HS-27A (cell line): ENCODE measurements around the gene PEPD.
A peak's percentile ranks its signal among the peaks of the same experiment; 100 is the strongest.

Experiments used
- DNase-seq: peaks from one replicate; pipeline ENCODE4 v3.0.0-alpha.2; 2012; ENCODE audit warnings: low read depth, missing footprints

The PEPD gene

GRCh38 chr19:33472691-33473652, 48.6 kb downstream of the PEPD start:
- DNase-seq: peak; percentile 24

- no peak for DNase-seq
These were observed 49.4 kb downstream of the PEPD start for GRCh38 chr19:33472226-33472625.

DNA sequence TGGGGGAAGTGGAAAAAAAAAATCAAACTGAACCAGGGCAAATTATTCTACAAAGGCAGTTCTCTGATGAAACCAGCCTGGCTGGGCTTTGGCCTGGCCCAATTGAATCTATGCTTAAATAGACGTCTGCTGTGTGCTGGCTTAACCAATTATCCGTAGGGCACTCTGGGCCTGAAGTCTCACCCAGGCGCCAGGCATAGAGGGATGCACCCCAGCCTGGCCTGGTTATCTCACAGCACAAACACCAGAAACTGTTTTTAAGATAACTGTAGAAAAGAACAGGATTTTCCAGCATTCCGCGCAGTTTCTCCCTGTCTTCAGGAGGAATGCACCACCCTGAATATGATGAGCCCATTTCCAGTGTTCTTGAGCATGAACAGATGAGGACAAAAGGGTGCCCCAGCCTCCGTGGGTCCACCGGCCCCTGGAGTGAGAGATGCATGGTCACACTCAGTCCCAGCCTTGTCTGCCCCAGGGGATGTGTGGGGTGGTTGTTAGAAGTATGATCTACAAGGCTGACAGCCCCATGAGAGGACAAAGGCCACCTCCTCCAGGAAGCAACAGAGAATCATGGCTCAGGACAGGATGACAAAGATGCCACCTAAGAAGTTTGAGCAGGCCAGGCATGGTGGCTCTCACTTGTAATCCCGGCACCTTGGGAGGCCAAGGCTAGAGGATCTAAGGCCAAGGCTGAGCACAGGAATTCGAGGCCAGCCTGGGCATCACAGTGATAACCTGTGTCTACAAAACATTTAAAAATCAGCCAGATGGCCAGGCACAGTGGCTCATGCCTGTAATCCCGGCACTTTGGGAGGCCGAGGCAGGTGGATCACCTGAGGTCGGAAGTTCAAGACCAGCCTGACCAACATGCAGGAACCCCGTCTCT, 50.2 kb downstream of the PEPD start:
- no peak for DNase-seq

- DNase-seq: no peak
These were observed 50.9 kb downstream of the PEPD start for GRCh38 chr19:33470686-33471085.

- DNase-seq: no peak
These were observed 51.6 kb downstream of the PEPD start for GRCh38 chr19:33470040-33470330.

DNA sequence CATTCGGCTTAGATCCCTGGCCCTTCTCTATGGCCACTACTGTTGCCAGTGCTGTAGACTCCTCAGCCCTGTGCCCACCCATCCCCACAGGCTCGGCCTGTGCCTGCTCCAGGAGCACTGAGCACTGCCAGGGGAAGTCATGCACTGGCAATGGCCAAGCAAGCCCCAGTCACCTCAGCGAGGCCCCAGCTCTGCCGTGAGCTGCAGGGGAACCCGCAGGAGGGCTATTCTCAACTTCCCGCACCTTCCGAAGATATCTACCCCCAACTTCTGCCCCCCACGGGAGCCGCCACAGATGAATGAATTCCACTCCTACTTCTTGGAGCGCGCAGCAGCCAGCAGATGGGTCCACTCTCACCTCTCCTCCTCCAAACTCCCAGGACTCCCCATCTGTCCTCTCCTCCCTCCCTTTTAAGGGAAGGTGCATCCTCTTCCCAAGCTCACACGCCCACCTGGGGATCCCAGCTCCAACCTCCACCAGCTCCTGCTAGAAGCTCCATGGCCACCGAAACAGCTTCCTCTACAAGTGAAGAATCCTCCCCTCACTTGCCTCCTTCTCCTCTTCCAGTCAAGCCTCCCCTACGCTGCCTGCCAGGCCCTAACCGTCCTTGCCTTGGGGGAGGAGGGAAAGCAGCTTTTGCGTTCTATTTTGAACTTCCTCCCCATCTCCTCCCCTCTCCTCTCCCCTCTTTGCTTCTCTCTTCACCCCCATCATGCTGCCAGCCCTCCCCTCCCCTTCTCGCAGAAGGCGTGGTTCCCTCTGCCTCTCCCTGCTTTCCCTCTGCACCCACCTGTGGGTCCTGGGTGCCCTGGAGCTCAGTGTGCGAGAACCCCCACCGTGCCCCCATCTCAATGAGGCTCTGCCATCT, 52.2 kb downstream of the PEPD start:
- no peak for DNase-seq

- no peak for DNase-seq
These were observed 53.0 kb downstream of the PEPD start for GRCh38 chr19:33468361-33469170.

DNA sequence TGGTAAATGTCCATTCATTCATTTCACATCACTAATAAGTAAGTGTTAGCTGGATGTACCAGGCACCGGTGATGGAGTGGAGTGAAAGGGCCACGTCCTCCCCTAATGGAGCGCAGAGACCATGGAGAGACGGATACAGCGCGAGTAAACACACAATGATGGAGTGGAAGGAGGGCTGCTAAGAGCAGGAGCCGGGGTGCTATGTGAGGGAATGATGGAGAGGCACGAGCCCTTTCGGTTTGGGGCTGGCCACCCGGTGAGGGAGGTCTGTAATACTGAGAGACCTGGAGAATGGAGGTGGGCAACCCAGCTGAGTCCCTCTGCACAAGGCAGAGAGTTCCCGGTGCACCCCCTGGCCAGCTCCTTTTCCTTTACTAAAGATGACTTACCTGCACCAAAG, 53.7 kb downstream of the PEPD start:
- DNase-seq: no peak

GRCh38 chr19:33465834-33466233, 55.8 kb downstream of the PEPD start:
- no peak for DNase-seq

GRCh38 chr19:33465371-33465770, 56.2 kb downstream of the PEPD start:
- no peak for DNase-seq

DNA sequence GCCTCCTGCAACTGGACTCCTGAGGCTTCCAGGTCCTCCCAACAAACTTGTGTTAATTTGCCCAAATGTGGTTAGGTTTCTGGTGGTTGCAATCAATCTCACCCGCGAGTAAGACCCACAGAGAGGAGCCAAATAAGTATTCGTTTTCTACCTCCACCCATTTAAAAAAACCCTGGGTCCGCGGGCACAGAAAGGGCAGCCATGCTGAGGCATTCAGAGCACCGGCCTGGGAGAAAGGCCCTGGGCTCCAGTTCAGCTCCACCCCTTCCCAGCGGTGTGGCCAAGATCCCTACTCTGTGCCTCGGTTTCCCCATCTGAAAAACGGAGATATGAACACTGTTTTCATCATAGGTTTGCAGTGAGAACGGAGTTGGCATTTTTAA, 56.9 kb downstream of the PEPD start:
- DNase-seq: no peak

GRCh38 chr19:33464010-33464732, 57.4 kb downstream of the PEPD start:
- DNase-seq: no peak

GRCh38 chr19:33463199-33463598, 58.4 kb downstream of the PEPD start:
- no peak for DNase-seq

GRCh38 chr19:33462112-33462791, 59.3 kb downstream of the PEPD start:
- DNase-seq: no peak

GRCh38 chr19:33461256-33462111, 60.1 kb downstream of the PEPD start:
- no peak for DNase-seq

DNA sequence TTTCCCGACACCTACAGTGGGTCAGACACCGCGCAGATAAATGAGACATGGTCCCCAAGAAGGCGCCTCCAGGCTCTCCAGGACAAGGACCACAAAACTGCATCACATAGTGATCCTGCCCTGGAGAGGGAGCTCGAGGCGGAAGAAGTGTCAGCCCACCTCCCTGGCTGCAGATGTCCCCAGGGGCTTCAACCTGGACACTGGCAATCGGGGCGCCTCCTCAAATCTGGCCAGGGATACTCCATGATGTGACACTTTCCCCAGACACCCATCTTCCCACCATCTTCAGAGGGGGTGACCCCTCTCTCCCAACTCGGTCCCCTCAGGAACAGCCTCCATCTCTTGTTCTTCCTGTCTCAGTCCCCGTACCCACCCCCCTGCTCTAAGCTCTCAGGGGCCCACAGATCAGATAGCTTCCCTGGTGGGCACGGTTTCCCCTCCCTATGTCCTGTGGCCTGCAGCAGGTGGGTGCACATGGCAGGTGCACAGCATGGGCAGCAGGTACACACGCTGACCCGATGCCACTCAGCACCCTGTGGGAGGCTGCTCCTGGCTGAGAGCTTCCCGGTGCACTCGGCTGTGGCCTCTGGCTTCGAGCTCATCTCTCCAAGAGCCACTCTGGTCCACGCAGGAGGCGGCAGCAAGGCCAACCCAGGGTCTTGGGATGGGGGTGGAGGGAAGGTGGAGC, 61.2 kb downstream of the PEPD start:
- DNase-seq: no peak

- no peak for DNase-seq
These were observed 62.1 kb downstream of the PEPD start for GRCh38 chr19:33459222-33460090.
